HG03378 (cell line): ENCODE measurements around the gene ST6GALNAC5.
"Not testable (repeated sequence)": the region's sequence is repeated elsewhere in the genome, so short reads cannot be mapped to it uniquely, and the experiment has no call there.

ENCODE experiments used
- ATAC-seq: cut with Tn5 transposase; IDR thresholded peaks from one replicate; pipeline ENCODE4 v1.9.1; 2021; ENCODE audit warnings: mild to moderate bottlenecking, moderate library complexity; ENCODE audit not compliant: unreplicated experiment

The ST6GALNAC5 gene

DNA sequence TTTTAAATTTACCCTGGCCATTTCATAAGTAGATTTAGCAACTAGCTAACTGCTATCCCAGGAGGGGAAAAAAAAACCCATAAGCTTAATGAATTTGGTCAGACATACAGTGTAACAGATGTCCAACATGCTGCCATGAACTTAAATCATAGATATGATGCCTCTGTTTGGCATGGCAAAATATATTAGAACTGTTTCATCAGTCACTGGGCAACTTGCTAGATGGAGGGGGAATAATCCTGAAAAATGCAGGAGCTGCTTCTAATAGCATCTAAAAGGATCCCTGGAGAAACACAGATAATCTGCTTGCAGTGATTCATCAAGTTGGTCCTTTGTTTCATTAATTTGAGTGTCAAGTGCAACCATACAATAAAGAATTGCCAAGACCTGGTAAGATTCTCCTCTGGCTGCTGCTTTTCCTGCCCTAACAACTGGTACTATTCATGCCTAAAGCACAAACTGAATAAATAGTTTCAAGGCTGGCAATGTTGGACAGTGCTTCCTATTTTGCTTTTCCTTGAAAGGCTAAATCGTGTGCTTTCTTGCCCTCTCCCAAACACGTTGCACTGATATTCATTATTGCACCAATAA is 1.5 kb upstream of the ST6GALNAC5 start:
- ATAC-seq, result no peak

DNA sequence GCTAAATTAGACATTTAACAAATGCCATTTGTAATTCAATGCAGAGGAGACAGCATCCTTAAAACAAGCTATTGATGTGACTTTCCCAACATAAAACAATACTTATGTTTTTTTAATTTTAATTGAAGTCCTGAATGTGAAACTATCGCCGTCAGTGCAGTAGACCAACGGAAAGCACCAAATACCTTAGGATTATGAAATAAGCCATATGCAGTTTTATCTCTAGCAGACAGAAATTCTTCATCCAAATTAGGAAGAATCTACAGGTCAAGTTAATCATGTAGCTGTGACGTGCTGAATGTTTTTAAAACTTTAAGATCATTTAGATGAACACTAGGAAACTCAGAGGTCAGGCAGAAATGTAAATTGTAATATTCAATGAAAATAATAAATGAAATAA is 714 bp upstream of the ST6GALNAC5 start:
- no peak for ATAC-seq

DNA sequence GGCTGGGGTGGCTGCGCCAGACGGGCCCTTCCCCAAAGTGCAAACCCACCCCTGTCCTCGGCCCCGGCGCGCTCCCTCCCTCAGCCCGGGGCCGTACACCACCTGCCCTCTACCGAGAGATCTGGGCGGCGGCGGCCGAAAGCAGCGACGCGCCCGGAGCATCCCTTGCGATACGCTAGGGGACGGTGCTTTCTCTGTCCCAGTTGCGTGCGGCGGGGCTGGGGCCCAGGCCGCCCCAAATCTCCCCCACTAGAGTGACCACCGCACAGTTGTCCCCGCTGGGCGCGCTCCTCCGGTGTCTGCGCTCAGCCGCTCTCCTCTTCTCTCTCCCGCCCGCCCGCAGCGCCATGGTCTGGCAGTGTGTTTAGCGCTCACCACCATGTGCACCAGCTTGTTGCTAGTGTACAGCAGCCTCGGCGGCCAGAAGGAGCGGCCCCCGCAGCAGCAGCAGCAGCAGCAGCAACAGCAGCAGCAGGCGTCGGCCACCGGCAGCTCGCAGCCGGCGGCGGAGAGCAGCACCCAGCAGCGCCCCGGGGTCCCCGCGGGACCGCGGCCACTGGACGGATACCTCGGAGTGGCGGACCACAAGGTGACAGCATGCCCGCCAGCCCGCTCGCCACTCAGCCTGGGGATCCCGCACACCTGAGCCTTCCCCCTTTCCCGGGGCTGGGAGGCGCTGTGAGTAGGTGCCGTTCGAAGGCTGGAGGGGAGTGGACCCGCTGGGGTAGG is 1.0 kb downstream of the ST6GALNAC5 start:
- ATAC-seq, result no peak

DNA sequence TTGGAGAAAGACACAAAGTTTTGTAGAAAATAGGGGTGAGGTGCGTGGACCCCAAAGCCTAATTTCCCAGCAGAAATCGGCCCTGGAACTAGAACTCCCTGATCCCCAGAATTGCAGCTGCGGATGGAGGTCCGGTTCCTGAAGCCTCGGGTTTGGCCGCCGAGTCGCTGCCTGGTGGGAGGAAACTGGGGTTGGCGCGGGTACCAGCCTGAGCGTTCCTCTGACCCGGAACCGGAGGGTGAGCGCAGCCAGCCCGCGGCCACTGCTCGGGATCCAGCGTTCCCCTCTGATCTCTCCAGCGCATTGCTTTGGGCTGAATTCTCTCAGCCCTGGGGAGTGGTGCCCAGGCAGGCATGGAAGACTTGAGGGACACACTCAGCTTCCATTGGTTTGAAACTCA is 1.6 kb downstream of the ST6GALNAC5 start:
- no peak for ATAC-seq

DNA sequence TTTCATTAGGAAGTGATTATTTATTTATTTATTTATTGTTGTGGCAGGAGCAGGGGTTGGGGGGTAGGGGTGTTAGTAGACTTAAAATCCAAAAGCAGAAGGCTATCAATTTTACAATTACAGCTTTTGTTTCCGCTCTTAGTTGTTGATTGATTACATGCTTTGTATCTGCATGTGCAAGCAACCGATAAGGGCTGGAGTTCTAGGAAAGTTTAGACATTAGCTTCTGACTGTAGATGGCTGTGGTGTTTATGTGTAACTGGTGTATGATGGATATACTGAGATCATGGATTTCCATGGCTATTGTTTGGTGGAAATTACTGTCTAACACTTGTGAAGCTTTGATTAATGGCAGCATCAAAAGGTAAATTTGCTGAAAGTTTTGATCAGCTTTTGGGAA is 2.8 kb downstream of the ST6GALNAC5 start:
- no peak for ATAC-seq

DNA sequence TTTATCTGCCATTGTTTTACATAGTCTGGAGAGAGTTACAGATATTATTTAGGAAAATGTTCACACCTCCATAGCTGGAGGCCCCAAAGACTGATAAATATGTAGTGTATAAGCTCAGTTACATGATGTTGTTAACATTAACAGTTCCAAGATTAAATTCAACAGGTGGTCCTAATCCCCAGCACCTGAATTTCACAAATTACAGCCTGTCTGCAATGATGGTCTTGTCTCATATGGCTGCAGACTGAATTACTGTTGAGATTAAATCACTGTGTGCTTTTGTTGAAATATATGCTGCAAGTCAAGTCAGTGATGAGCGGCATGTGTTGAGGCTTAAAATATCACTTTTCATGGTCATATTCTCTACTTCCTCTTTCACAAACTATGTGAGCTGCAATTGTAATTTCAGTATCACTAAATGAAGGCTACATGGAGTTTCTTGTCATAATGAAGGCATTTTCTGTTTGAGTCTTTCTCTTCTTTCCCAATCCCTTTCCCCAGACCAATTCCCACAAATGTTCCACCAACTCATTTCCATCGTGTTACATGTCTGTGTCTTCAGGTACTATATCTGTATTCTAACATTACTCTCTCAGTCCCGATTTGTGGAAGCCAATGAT is 4.2 kb downstream of the ST6GALNAC5 start:
- peak; percentile 96 for ATAC-seq

DNA sequence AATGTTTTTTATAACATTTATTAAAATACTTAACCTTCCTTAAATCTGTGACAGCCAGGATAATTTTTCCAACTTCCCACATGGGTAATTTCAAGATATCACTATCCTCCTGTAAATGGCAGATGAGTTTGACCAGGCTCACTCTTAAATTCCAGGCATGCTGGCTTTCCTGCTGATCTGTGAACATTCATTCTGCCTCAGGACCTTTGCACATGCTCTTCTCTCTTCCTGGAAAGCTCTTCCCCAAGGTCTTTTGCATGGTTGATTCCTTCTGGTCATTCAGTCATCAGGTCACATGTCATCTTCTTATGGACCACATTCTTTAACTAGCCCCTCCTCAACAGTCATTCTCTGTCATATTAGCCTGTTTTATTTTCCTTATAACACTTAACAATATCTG is 5.7 kb downstream of the ST6GALNAC5 start:
- no peak for ATAC-seq

DNA sequence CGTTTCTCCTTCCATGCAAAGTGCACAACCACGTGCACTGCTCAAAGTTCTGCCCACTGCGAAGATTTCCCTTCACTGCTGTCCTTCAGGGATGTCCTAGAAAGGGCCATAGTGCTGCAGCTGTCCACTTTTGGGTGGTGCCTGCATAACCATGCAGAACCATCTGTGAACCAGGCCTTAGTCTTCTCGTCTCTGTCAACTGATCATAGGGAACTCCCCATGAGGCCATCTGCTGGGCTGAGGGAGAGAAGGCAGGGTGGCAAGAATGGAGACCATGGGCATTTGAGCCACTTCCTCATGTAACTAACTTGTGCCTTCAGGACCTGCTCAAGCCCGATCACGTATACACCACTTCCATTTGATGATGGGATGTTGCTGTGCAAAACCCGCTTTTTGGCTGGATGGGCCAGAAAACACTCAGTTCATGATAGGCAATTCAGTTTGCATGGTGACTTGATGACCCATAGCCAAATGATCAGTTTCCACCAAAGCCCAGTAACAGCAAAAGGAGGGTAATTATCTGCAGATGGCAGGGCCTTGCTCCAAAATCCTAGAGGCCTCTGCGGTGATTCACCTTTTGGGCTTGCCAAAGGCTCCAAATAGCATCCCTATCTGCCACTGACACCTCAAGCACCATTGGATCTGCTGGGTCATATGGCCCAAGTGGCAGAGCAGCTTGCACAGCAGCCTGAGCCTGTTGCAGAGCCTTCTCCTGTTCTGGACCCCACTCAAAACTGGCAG is 9.5 kb downstream of the ST6GALNAC5 start:
- no peak for ATAC-seq

DNA sequence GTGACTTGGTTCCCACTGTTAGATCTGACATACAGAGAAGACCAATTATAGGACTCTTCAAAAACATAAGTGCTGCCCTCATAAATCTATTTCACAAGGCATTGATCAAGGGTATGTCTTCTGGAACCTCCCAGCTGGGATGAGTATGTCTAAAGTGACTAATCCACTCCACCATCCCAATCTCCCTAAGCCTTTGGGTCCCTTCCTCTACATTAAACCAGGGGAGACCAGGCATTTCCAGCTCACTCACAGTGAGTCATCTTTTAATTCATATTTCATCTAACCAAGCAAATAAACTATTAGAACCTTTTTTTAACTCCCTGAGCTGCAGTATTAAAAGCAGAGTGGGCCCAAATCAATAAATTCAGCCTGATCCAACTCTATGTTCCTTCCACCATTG is 11.7 kb downstream of the ST6GALNAC5 start:
- not testable (repeated sequence) for ATAC-seq

DNA sequence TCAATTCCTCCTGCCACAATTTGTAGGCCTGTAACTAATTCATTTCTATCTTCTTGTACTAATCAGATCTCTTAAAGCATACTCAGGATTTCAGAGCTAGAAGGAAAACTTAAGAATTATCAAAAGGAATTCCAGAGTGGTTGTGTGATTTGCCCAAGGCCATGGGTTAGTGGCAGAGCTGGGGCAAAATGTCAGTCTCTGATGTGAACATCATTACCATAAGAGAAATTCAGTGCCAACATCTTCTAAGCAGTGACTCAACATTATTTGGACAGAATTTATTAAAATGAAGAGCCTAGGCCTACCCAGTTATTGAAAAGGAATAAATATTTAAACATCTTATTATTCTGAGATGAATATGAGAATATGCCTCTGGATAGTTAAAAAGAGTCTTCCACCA is 14.5 kb downstream of the ST6GALNAC5 start:
- no peak for ATAC-seq

DNA sequence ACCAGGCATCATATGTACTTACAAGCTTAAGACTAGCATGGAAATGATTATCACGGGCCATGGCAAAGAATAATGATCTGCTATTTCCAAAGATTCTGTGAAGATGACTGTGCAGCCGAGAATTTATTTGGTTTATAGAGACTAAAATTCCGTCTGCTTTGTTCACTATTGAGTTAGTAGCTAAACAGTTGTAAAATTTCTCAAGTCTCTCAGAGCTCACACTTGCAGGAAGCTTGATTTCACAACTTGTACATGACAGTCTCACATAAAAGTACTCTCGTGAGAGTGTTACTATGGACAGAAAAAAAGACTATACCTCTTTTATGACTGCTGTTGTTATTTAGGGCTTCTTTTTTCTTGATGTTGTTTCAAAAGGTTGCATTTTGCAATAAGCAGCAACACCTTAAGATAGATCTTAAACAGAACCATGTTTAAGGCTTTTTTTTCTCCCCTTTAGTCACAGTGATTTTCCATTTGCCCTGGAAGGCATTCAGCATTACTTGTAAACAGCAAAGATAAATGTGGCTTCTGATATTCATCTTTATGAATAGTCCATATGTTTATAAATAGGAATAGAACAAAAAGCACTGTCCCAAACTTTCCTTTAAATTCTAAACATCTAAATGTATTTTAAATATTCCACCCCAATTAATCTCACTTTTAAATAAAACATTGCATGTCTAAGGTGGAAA is 24.8 kb downstream of the ST6GALNAC5 start:
- no peak for ATAC-seq

DNA sequence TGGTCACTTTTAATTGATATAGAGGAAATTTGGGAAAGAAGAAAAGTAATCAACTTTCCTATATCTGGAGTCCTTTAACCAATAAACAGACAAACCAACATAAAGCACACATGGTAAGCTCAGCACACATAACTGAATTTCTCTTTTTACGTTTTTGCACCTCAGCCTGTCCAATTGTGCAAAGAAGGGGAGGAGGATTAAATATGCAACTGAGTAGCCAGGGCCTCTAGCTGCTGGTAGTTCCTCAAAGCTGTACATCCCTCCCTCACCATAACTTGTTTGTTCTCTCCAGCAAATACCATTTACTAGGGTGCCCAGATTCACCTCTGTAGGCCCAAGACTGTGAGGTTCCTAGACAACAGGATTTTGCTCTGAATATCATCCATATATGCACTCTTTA is 25.4 kb downstream of the ST6GALNAC5 start:
- ATAC-seq, result no peak

DNA sequence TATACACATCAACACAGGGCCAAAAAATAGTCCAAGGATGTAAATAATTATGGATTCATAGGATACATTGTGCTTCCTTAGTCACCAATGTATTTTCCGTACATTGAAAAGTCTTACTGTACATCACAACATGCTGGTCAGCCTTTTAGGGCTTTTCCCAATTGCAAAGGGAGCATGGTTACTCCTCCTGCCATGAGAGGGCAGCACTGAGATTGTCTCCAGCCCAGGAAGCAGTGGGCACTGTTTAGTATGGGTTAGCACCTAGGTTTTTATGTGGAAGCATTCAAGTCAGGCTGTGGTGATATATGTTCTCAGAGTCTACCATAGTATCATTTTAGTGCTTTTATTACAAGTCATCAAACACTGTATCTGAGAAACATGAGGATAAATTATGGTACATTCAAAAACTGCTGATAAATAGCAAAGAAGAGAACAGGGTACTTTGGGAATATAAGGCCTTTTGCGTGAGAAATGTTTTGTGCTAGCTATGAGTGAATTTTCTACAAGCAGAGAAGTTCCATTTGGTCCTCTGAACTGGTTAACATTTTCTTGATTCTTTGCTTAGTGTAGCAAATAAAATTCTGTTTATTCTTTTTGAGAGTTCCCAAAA is 34.0 kb downstream of the ST6GALNAC5 start:
- peak; percentile 95 for ATAC-seq

DNA sequence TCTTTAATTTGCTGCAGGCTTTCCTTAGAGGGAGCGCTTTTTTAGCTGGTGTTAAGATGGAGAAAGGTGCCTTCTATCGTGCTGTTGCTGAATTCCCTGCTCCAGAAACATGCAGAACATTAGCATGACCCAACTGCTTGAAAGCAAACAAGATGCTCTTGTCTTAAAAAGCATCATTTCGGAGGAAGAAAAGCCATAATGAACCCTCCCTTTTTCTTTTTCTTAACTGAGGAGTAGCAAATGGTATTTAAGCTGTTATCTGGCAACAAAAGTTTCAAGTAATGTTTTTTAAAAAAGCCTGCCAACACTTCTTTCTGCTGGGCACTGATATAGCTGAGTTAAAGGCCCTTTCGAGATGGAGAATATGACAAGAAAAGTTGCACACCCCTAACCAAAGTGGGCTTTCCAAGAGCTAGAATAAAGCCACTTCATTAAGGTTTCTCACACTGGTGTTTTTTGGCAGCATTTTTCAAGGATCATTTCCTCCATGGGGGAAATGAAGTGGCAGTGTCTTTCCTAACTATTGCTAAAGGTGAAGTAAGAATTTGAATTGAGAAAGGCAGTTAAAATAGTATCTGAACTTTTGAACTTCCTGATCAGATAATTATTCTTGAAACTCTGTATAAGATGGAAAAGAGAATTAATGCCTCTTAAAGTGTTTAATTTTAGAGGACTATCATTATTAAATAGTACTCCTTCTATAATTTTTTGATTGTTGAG is 38.8 kb downstream of the ST6GALNAC5 start:
- ATAC-seq, result no peak

DNA sequence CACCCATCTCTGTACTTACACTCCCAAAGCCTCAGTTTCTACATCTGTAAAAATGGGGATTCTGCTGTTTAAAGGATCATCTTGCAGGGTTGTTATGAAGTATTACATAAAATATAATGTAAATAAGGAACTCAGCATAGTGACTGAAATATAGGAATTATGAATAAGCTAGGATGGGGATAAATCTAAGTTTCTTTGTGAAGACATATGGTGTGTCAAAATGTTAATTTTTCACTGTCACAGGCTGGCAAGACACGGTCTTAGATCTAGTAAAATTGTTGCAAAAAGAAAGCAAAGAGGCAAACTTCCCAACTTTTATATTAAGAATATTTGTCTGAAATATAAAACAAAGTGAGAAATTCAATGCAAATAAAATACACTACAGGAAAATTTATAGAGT is 42.0 kb downstream of the ST6GALNAC5 start:
- no peak for ATAC-seq

DNA sequence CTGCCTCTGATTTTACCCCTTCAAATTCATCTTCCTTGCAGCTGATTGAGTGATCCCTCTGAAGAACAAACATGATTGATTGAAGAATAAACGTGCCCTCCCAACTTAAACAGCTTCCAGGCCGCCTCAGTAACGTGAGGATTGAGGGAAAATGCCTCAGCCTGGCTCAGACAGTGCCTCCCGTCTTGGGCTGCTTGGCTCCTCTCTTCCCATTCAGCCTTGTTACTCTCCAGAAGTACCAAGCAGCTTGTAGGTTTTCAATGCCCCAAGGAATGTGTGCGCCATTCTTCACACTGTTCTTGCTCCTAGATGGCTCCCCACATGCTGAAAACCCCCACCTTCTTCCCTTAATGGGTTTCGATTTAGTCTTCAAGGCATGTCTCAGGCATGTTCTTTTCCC is 51.8 kb downstream of the ST6GALNAC5 start:
- ATAC-seq, result no peak

DNA sequence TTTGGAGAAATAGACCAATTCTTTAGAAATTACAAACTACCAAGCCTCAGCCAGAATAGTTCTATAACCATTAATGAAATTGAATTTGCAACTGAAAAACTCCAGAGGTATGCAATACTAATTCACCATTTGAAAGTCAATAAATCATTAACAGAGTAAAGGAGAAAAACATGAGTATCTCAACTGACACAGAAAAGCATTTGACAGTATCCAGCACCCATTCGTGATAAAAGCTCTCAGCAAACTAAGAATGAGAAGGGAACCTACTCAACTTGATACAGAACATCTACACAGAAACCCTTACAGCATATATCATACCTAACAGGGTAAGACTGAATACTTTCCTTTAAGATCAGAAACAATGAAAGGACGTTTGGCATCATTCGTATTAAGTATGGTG is 54.3 kb downstream of the ST6GALNAC5 start:
- no peak for ATAC-seq

DNA sequence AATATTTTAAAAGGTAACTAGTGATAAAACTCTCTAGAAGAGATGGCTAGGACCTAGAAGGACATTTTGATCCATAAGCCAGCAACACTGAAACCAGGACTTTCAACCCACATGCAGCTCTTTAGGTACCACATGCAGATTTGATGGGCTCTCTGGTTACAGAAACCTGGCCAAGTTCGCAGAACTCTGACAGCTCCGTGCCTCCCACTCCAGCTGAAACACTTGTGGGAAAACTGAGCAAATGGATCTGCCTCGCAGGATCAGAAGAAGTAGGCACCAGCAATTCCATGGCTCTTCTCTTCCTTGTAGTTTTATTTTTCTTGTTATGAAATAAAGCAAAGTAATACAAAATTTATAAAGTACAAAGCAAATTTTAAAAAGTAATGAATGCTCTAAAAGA is 58.5 kb downstream of the ST6GALNAC5 start:
- ATAC-seq, result no peak

DNA sequence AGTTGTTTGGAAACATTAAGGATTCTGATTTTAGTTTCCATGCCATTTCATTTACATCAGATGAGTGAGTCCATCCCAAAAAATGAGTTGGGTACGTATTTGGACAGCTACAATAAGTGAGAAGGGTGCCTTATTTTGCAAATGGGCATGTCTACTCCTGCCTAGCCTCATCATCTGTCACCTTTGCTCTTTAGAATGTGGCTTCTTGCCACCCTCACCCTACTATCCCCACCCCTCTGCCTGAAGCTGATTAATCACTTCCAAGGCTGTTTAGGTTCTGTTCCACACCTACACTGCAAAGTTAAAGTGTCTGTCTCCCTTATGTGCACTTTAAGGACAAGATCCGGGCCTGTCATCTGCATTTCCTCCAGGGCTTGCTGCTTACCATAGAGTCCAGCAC is 61.2 kb downstream of the ST6GALNAC5 start:
- ATAC-seq, result no peak

DNA sequence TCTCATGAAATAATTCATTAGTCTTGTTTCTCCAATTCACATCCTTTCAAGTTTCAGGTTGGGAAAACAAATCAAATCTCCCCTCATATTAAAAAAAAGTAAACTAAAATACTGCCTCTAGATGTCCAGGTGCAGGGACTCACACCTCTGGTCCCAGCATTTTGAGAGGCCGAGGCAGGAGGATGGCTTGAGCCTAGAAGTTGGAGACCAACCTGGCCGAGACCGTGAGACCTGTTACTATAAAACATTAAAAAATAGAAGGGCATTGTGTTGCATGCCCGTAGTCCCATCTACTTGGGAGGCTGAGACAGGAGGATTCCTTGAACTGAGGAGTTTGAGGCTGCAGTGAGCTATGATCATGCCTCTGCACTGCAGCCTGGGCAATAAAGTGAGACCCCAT is 61.9 kb downstream of the ST6GALNAC5 start:
- no peak for ATAC-seq
